Endothelial cell of umbilical vein (primary cell): ENCODE data around the gene CAPN8.

Experiments used
- MAX ChIP-seq: IDR thresholded peaks from 2 replicates; pipeline ENCODE4 v1.6.1; 2011; ENCODE audit not compliant: insufficient read depth, insufficient read length
- MYC ChIP-seq: IDR thresholded peaks from one replicate; pipeline ENCODE4 v1.6.1; 2011; ENCODE audit warnings: mild to moderate bottlenecking, low read depth, low read length
- POLR2A ChIP-seq: IDR thresholded peaks from 2 replicates; pipeline ENCODE4 v1.6.1; 2012; ENCODE audit warnings: low read depth, mild to moderate bottlenecking, control low read depth, low read length
- TF ChIP-seq, protein P1 (sequence below), 2 donors: IDR thresholded peaks; 1 replicate in 1 of 2; 2 replicates in 1 of 2; pipeline ENCODE4 v1.5.1; 2011; ENCODE audit warnings: low read length in 2 of 2, mild to moderate bottlenecking in 2 of 2, moderate library complexity in 2 of 2, control low read depth in 1 of 2, inconsistent platforms in 1 of 2, low read depth in 1 of 2; ENCODE audit not compliant: insufficient read depth in 1 of 2; ENCODE audit errors: extremely low read depth in 1 of 2

DNA sequence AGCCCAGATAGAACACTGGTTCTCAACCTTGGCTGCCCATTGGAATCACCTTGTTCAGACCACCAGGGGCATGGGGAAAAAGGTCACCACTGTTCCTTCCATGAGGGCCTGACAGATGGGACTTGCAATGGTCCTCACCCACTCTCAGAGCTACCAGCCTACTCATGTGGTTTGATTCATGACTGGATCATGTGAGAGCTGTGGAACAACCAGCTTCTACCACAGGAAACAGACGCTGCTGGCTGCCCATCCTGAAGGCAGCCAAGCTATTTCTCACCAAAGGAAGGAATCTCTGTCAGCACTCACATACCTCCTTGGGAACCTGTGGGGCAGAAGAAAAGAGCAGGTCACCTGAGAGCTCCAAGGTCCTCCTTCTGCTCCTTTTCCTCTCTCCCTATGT, 53.6 kb downstream of the CAPN8 start:
- TF ChIP-seq MAX (no peak), MYC (no peak), POLR2A (no peak)
- TF ChIP-seq, protein P1, sequence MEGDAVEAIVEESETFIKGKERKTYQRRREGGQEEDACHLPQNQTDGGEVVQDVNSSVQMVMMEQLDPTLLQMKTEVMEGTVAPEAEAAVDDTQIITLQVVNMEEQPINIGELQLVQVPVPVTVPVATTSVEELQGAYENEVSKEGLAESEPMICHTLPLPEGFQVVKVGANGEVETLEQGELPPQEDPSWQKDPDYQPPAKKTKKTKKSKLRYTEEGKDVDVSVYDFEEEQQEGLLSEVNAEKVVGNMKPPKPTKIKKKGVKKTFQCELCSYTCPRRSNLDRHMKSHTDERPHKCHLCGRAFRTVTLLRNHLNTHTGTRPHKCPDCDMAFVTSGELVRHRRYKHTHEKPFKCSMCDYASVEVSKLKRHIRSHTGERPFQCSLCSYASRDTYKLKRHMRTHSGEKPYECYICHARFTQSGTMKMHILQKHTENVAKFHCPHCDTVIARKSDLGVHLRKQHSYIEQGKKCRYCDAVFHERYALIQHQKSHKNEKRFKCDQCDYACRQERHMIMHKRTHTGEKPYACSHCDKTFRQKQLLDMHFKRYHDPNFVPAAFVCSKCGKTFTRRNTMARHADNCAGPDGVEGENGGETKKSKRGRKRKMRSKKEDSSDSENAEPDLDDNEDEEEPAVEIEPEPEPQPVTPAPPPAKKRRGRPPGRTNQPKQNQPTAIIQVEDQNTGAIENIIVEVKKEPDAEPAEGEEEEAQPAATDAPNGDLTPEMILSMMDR (IDR thresholded peaks at IDR 0.05; ENCODE audit: extremely low read depth in 1 of 2, insufficient read depth in 1 of 2, low read depth in 1 of 2, low read length in 2 of 2), result no peak
